Dermis microvascular lymphatic vessel endothelial cell (primary cell): ENCODE data around the gene ADGRL3. TPM values are rescaled to one million over a fixed set of nuclear protein-coding genes. Genes with fewer than 3 reads are reported as not detected.
"Not testable (repeated sequence)": the region's sequence is repeated elsewhere in the genome, so short reads cannot be mapped to it uniquely, and the experiment has no call there.

ENCODE experiments used
- DNase-seq, 2 donors: peaks; one replicate each; pipeline versions ENCODE4 v3.0.0 to v3.0.0-alpha.2; 2010; ENCODE audit warnings: low read depth in 2 of 2
- total RNA-seq: library from RNA; depleted of rRNA; stranded (reverse); fragments of >200 nt; gene quantifications from 2 replicates; pipeline ENCODE4 v1.2.1, GENCODE V29; 2014

The ADGRL3 gene
- total RNA-seq, 1 donor from 2014 or later, result 0.13 TPM

- no peak for DNase-seq
Measured at GRCh38 chr4:61805227-61805626, 605.1 kb downstream of the ADGRL3 start.

DNA sequence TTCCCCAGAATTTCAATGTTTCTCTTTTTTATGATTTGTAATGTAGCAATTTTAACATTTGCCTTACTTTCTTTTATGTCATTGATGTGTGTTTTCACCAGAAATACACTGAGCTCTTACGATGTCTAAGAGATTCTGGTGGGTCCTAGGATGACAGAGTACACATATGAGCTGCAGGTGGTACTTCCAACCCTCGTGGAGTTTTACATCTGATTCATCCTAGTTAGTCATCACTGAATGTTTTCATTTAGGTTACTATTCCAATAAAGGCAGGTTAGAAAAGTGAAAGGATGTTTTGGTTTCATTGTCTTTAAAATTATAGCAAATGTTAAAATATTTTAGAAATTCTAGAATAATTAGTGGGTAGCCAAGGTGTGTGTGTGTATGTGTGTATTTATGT is 605.9 kb downstream of the ADGRL3 start:
- no peak for DNase-seq

GRCh38 chr4:61812171-61812570 is 612.0 kb downstream of the ADGRL3 start:
- DNase-seq, result no peak

- DNase-seq, result no peak
Measured at GRCh38 chr4:61817071-61817470, 616.9 kb downstream of the ADGRL3 start.

DNA sequence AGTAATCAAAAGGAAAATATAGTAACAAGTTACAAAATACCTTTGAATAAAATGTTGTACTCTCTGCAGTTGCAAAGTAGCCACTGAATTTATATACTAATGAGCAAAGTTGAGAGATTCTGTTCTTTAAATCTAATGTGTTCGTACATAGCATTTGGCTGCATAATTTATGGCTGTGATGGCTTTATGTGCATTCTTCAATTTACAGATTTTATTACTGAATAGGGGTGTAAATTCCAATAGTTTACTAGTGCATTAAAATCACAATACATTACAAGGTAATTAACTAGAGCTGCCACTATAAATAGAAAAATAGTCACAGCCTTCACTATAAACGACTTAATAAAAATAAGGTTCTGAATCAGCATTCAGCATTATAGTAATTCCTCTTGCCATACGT is 620.0 kb downstream of the ADGRL3 start:
- DNase-seq, result no peak

DNA sequence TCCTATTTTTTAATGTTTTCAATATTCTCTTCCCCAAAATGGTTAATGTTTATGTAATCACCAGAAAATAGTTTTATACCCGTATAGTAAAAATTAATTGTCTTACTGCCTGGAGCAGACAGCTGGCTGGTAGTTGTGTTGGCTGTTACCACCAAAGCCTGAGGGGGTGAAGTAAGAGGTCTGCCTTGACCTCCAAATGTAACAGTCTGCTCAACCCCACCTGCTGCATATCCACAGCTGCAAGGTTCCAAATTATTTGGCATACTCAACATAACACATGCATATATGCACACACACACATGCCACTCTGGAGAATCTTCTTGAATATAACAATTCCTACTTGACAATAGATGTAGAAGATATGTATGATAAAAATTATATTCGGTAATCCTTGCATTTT is 624.3 kb downstream of the ADGRL3 start:
- DNase-seq, result no peak

GRCh38 chr4:61827907-61828391 is 627.8 kb downstream of the ADGRL3 start:
- no peak for DNase-seq

DNA sequence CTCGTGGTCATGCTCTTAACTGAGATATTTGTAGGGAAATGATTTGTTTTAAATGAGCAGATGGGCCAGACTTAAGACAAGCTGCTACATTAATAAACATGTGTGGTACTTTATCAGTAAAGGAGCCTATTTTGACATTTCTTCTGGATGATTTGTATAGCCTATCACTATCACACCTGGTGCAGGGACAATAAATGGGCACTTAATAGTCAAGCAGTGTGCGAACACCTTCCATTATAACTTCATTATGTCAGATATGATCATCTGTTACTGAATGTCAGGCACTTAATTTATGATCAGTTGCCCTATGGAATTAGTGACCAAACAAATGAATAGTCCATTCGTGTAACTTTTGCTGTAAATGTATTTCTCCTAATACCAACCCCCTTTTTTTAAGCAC is 628.8 kb downstream of the ADGRL3 start:
- no peak for DNase-seq

DNA sequence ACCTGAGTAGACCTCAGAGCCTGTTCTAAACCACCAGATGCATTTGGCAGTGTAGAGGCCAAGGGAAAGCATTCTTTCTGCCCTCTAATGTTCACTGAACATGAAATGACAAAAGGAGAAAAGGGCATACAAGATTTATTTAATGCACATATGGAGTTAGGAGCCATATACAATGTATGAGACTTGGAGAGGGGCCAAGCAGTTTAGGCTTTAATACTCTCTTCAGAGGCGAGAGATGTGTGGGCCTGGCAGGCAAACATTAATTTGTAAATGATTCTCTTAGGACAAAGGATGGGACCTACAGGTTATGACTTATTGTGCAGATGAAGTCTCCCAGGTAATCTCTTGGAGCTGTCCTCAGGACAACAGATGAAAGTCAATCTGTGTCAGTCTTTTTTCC is 631.9 kb downstream of the ADGRL3 start:
- DNase-seq, result no peak

GRCh38 chr4:61837395-61837794 is 637.3 kb downstream of the ADGRL3 start:
- no peak for DNase-seq

GRCh38 chr4:61838072-61838471 is 637.9 kb downstream of the ADGRL3 start:
- DNase-seq, result no peak

DNA sequence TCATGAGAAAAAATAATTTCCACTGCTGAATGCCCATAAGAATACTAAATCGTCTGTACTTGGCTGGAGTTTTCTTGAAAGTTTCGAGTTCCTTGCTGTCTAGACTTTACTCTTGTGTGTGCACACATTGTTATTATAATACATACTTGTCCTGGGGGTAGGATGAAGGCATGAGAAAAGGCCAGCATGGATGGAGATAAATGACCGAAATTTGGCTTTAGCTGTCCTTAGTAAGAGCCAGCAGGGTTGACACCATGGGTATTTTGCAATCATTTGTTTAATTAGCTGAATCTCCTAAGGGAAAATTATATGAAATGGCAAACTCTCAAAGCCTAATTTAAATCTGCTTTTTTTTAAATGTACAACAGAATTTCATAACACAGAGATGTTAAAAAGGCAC is 641.6 kb downstream of the ADGRL3 start:
- no peak for DNase-seq

- DNase-seq, result no peak
Measured at GRCh38 chr4:61851126-61851525, 651.0 kb downstream of the ADGRL3 start.

GRCh38 chr4:61852105-61852504 is 652.0 kb downstream of the ADGRL3 start:
- DNase-seq, result not testable (repeated sequence)

DNA sequence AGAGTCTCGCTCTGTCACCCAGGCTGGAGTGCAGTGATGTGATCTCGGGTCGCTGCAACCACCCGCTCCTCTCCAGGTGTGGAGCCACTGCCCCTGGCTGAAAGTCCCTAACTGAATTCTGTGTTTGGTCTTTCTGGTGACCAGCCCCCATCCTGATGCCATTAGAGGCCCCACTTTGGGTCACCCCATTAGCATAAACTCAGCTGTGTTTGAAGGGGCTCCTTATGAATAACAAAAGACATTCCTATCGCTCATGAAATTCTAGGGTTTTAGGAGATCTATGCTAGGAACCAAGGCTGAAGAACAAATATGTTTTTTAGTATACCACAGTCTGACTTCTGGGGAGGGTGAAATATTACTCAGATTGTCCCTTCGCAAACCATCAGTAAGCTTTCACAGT is 652.9 kb downstream of the ADGRL3 start:
- no peak for DNase-seq

DNA sequence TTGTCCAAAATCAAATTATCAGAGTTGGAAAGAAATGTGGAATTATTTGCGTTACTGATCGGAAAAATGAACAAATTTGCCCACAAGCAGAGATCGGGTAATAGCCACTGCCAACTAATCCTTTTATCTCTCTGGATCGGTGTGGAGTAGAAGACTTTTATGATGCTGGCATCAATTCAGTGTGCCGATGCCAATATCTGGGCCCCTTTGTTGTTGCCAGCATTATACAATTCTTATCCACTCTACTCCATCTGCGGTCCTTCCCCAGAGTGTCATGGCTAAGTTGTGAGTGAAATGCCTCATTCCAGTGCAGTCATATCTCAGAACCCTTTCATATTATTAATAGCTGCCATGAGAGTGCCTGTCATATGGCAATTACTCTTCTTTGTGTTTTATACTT is 660.2 kb downstream of the ADGRL3 start:
- no peak for DNase-seq

- DNase-seq, result no peak
Measured at GRCh38 chr4:61864286-61864685, 664.2 kb downstream of the ADGRL3 start.

DNA sequence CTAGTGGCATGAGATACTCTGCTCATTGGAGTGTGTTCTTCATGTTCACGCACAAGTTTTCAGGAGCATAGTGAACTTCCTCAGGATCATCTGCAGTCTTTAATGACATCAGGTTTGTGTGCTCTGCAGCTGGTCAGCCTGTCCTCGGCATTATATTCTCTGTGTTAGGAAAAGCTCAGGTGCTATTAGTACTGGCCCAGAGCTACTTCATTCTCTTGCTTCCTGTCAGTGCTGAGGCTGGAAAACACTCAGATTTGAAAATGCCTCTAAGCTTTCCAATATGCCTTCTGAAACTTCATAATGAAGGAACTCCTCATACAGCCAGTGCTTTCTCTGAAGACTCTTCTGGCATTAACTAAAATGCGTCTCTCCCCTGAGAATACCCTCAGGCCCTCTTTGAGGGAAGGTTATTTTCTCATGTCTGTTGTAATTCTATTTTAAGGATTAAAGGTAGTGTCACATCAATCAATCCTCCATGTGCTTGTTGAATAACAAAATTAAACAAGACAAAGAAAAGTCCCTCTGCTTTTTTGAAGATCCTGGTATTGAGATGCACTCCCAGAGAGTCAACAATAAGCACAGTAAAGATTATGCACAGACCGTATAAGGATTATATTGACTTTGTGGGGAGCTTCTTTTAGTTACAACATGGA is 666.4 kb downstream of the ADGRL3 start:
- no peak for DNase-seq

GRCh38 chr4:61872983-61873382 is 672.9 kb downstream of the ADGRL3 start:
- DNase-seq, result no peak

GRCh38 chr4:61877266-61877665 is 677.1 kb downstream of the ADGRL3 start:
- no peak for DNase-seq

DNA sequence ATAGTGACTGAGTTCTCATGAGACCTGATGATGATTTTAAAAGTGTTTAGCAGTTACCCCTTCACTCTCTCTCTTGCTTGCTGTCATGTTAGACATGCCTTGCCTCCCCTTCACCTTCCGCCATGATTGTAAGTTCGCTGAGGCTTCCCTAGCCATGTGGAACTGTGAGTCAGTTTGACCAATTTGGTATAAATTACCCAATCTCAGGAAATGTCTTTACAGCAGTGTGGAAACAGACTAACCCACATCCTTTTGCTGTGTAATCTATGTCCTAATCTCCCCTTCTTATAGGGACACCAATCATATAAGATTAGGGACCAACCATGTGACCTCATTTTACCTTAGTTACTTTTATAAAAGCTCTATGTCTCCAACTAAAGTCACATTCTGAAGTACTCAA is 677.8 kb downstream of the ADGRL3 start:
- DNase-seq, result no peak

DNA sequence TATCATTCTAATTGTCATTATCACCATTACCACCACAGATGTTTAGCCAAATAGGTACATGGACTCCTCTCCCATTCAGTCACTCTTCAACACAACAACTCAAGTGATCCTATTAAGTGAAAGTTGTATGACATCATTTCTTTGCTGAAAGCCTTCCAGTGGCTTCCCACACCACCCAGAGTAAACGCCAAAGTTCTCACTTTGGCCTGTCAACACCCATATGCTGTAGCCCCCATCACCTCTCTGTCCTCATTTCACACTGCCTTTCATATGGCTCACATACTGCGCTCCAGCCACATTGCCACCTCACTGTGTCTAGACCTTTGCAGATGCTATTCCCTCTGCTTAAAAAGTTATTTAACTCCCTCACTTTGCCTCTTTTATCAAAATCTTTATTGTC is 682.3 kb downstream of the ADGRL3 start:
- no peak for DNase-seq

- no peak for DNase-seq
Measured at GRCh38 chr4:61886131-61886530, 686.0 kb downstream of the ADGRL3 start.

- DNase-seq, result no peak
Measured at GRCh38 chr4:61889117-61889516, 689.0 kb downstream of the ADGRL3 start.
